ENCODE measurements around the gene OR11H7.
"Not testable (repeated sequence)": the region's sequence is repeated elsewhere in the genome, so short reads cannot be mapped to it uniquely, and the experiment has no call there.

OR11H7 gene

DNA sequence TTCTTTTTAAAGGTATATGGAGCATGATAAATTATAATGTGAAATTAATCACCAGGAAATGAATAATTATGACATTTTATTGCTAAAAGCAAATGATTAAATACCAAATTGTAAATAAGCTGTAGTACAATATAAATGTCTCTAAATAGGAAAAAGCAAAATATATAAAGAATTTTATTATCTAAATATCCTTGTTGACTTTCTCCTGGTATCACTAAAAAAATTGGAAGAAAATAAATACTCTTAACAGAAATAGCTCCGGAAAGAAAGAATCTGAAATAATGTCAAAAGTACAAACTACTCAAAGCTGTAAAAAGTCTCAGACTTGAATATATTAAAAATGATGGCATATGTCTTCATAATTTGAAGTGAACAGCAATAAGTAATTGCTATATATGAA, at the start of gene OR11H7:
Gene OR11H7, plus strand, starts transcription at position 301 of the 400 bp plus-strand sequence.
- DNase-seq, result no peak

DNA sequence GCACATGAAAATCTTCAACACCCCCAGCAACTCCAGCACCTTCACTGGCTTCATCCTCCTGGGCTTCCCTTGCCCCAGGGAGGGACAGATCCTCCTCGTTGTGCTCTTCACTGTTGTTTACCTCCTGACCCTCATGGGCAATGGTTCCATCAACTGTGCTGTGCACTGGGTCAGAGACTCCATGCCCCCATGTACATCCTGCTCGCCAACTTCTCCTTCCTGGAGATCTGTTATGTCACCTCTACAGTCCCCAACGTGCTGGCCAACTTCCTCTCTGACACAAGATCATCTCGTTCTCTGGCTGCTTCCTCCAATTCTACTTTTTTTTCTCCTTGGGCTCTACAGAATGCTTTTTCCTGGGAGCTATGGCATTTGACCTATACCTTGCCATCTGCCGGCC, 49.6 kb upstream of the OR11H7 start:
- no peak for DNase-seq

DNA sequence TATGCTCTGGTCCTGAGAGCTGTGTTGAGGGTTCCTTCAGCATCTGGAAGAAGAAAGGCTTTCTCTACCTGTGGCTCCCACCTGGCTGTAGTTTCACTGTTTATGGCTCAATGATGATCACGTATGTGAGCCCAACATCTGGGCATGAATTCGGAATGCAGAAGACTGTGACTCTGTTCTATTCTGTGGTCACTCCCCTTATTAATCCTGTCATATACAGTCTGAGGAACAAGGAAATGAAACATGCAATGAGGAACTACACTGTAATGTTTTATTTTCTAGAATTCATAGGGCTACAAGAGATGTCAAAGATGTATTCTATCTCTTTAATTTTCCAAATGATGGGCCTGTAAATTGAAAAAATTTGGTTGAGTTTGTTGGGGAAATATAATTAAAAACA, 48.9 kb upstream of the OR11H7 start:
- no peak for DNase-seq

DNA sequence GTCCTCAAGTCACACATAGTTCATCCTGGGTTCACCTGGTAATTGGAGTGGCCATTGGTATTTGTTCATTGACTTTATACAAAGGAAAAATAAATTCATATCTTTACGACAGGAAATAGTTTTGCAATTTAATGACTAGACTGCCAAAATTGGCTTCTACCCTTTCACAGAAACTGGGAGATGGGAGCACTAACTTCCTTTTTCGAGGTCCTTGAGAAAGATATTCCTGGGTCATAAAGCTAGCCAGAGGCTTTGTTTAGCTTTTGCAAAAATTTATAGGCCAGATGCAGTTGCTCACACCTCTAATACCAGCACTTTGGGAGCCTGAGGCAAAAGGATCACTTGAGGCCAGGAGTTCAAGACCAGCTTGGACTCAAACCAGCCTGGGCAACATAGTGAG, 48.3 kb upstream of the OR11H7 start:
- no peak for DNase-seq

DNA sequence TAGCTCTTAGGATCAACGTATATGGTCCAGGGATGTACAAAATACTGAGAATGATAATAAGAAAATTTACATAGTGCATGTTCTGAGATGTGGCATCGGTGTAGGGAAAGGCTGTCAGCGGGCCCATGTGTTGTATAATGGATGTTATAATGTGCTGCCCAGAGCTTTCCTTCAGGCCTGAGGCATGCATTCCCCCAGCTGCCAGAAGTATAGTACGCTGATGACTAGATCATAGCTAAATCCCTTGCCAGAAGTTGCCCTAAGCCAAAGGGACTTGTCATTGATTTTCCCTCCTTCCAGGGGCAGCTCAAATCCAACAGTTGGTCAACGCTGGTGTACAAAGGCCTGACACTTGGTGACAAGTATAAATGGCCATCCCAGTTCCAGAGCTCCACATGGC, 44.6 kb upstream of the OR11H7 start:
- no peak for DNase-seq

DNA sequence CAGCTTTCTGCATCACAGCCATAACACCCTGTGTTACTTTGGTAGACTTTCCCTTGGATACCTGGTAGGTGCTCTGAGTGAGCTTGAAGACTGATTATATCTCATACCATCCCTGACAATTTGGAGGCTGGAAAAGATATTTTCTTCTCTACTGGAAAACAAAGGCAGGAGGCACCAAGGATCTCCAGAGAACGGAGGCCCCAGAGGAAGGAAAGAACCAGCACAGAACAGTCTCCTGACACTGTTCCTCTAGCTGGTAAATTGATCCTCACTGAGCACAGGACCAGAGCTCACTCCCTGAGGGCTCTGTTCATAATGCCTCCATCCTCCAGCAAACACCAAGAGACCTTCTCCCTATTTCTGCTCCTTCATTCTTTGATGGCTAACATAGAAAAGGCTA, 38.2 kb upstream of the OR11H7 start, which contains the start of gene OR11G2:
Gene OR11G2, plus strand, starts transcription at position 301 of the 400 bp plus-strand sequence. CDS start 6,542 bp downstream, outside the sequence.
- no peak for DNase-seq

DNA sequence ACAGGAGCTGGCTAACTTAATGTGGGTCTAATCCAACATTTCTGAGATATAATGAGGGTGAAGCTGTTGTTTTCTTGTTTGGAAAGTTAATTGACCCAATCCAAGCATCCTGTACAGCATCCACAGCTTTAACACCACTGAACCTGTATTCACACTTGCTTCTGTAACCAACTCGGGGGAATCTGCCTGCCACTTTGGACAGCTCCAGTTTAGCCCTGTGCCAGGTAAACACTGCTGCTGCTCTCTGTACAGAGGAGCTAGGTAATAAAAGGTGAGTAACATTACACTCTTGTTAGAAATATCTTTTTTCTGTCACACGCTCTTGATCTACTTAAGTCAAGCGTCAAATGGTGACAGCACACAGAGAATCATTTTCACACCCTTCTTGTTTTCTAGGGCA, 37.4 kb upstream of the OR11H7 start:
- DNase-seq, result no peak

DNA sequence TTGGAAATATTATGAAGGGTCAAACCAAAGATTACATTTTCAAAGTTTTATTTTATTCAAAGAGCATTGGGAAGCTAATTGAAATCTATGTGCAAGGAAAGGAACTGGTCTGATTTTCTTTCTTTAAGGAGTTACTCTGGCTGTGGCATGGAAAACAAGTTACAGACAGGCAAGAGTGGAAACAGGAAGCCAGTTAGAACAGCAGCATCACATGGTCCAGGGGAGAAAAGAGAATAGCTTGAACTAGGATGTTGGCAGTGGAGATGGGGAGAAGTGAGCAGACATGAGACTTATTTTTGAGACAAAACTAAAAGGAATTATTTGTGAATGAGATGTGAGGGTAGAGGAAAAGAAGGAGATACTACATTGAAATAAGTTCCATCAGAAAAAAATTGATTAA, 34.7 kb upstream of the OR11H7 start:
- no peak for DNase-seq

DNA sequence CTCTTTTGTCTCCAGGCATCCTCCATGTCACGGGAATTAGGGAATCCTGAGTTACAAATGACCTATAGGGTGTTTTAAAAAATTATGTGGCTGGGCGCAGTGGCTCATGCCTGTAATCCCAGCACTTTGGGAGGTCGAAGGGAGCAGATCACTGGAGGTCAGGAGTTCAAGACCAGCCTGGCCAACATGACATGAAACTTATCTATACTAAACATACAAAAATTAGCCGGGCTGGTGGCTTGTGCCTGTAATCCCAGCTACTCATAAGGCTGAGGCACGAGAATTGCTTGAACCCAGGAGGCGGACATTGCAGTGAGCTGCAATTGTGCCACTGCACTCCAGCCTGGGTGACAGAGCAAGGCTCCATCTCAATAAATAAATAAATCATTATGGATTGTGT, 33.6 kb upstream of the OR11H7 start:
- DNase-seq, result not testable (repeated sequence)

DNA sequence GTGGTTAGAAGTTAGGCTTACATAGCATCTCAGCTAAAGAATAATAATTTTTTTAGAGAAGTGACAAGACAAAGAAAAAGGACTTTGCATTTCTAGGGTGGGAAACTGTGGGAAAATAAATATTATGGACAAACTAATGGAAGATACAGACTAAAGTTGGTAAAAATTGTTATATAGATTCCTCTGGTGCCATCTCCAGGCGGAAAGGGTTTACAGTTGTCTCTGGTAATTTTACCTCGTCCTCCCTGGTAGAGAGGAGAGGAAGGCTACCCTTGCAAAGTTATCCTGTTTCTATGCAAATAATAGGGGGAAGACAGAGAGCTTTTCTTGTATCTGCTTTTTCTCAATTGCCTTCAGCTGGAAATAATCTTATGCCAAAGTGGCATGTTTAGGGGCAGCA, 32.9 kb upstream of the OR11H7 start:
- no peak for DNase-seq

DNA sequence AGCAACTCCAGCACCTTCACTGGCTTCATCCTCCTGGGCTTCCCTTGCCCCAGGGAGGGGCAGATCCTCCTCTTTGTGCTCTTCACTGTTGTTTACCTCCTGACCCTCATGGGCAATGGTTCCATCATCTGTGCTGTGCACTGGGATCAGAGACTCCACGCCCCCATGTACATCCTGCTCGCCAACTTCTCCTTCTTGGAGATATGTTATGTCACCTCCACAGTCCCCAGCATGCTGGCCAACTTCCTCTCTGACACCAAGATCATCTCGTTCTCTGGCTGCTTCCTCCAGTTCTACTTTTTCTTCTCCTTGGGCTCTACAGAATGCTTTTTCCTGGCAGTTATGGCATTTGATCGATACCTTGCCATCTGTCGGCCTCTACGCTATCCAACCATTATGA, 31.3 kb upstream of the OR11H7 start:
- DNase-seq, result no peak

DNA sequence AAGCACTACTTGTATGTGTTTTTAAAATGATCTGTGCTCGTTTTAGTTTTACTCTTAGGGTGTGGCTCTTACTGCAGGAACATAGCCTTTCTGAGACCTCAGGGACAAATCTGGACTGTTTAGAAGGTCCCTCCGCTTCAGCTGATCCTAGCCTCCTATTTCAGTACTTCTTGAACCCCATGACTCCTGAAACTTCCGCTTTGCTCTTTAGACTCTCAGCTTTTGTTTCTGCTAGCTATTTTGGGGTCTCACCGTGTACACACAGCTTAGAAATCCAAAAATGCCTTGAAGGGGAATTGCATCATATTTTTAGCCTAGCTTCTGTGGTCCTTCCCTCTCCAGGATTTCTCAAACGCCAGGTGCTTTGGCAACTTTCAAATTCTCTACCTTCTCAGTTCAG, 29.8 kb upstream of the OR11H7 start:
- no peak for DNase-seq

DNA sequence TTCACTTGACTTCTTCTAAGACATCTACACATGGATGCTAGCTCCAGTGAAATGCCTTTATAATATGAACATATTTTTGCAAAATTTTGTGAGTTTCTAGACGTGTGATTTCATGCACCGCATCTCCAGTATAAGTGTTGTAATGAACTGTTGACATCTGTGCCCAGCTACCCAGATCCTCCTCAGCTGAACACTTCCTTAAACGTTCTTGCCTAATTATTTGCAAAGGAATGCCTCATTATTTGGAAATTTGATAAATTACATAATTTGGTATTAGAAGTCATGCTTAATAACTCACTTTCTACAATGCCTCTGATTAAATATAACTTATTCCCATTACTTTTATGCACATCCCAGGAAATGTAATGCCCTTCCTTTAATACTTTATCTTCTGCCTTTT, 24.1 kb upstream of the OR11H7 start:
- DNase-seq, result no peak

DNA sequence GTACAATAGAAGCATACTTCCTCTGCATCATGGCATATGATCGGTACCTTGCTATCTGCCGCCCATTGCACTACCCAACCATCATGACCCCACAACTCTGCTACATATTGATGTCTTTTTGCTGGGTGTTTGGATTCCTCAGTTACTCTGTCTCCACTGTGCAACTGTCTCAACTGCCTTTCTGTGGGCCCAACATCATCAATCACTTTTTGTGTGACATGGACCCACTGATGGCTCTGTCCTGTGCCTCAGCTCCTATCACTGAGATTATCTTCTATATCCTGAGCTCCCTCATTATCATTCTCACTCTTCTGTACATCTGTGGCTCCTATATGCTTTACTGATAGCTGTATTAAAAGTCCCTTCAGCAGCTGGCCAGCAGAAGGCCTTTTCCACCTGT, 19.2 kb upstream of the OR11H7 start:
- no peak for DNase-seq

DNA sequence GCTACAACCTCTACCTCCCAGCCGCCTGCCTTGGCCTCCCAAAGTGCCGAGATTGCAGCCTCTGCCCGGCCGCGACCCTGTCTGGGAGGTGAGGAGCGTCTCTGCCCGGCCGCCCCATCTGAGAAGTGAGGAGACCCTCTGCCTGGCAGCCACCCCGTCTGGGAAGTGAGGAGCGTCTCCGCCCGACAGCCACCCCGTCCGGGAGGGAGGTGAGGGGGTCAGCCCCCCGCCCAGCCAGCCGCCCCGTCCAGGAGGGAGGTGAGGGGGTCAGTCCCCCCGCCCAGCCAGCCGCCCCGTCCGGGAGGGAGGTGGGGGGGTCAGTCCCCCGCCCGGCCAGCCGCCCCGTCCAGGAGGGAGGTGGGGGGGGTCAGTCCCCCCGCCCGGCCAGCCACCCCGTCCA, 16.4 kb upstream of the OR11H7 start:
- not testable (repeated sequence) for DNase-seq

DNA sequence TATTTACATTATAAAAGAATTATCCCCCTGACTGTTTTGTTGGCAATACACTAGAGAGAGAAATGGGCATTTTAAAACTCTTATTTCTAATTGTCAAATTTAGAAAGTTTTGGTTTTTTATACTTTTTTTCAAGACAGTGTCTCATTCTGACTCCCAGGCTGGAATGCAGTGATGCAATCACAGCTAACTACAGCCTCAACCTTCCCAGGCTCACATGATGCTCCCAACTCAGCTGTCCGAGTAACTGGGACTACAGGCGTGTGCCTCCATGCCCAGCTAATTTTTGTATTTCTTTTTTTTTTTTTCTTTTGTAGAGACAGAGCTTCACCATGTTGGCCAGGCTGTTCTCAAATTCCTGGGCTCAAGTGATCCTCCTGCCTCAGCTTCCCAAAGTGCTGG, 13.6 kb upstream of the OR11H7 start:
- DNase-seq, result no peak

DNA sequence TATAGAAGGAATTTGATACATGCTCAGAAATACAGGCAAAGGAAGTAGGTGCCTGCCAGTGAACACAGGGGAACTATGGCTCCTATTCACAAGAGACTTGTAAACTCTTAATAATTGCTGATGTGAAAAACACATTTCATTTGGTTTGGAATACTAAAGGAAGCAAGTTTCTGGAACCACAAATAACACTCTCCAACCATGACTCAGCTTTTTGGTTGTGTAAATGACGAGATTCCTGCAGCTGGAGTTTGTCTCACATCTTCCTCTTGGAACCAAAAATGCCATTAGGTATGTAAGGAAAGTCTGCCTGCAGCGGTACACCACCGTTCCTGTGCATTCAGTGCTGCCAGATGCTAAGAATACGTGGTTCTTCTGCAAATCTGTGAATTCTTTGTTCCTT, 9.7 kb upstream of the OR11H7 start:
- no peak for DNase-seq

DNA sequence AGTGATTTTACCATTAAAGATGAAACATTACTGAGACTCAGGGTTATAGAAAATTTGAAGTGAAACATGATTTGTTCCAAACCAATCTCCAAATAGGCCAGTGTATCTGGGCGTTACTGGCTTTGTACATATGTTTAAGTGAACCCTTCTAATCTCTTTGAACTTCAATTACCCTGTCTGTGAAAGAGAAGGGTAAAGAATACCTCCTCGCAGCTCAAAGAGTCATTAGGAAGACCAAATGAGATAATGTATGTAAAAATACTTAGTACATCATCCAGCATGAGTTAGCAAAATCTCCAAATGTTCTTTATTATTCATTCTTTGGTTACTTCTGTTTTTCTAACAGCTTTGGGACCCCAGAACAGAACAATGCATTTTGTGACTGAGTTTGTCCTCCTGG, 5.4 kb upstream of the OR11H7 start, which contains the start of gene OR11H6:
Gene OR11H6, plus strand, starts transcription at position 301 of the 400 bp plus-strand sequence. Its CDS starts 0 bp downstream, at position 301.
- DNase-seq, result no peak

DNA sequence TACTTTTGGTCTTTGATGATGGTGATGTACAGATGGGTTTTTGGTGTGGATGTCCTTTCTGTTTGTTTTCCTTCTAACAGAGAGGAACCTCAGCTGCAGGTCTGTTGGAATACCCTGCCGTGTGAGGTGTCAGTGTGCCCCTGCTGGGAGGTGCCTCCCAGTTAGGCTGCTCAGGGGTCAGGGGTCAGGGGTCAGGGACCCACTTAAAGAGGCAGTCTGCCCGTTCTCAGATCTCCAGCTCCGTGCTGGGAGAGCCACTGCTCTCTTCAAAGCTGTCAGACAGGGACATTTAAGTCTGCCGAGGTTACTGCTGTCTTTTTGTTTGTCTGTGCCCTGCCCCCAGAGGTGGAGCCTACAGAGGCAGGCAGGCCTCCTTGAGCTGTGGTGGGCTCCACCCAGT, 6.6 kb downstream of the OR11H7 start:
- not testable (repeated sequence) for DNase-seq

DNA sequence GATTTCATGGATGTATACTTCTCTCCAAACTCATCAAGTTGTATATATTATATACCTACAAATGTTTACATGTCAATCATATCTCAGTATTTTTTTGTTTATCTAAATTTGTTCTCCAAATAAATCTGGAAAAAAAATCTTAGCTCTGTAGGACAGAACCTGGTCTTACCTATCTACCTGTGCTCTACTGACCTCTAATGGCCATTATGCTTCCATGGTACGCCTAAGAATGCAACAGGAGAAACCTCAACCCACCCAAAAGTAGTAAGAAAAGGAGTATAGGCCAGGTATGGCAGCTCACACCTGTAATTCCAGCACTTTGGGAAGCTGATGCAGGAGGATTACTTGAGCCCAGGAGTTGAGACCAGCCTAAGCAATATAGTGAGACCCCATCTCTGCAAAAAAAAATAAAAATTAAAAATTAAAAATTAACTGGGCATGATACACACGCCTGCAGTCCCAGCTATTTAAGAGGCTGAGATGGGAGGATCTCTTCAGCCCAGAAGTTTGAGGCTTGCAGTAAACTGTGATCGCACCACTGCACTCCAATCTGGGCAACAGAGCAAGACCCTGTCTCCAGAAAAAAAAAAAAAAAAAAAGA, 19.0 kb downstream of the OR11H7 start:
- DNase-seq, result no peak

DNA sequence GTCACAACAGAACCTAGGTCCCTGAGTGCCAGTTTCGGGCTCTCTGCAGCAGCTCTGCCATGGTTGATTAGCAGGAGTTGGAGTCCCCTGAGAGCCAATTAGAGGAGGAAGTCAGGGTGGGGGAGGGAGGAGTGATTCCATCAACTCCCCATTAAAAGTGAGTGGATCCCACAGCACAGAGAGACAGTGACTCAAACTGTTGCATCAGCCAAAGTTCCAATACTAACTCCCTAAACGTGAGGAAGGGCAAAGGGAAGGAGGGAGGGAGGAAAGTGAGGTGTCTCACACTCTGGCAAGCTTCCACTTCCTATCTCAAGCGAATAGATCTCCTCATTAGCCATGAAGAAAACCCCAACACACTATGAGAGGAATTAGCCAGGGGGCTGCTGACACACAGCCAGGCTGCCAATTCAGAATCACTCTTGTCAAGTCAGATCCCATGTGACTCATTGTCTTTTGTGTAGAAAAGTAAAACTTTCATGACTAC, 33.9 kb downstream of the OR11H7 start:
- no peak for DNase-seq

DNA sequence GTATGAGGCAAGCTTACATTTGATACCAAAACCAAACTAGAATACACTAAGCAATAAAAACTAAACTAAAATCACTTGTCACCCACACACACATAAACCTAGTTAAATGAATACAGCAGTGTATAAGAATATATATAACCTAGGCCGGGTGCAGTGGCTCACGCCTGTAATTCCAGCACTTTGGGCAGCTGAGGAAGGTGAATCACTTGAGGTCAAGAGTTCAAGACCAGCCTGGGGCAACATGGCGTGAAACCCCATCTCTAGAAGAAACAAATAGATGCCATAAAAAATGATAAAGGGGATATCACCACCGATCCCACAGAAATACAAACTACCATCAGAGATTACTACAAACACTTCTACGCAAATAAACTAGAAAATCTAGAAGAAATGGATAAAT, 35.6 kb downstream of the OR11H7 start:
- not testable (repeated sequence) for DNase-seq

DNA sequence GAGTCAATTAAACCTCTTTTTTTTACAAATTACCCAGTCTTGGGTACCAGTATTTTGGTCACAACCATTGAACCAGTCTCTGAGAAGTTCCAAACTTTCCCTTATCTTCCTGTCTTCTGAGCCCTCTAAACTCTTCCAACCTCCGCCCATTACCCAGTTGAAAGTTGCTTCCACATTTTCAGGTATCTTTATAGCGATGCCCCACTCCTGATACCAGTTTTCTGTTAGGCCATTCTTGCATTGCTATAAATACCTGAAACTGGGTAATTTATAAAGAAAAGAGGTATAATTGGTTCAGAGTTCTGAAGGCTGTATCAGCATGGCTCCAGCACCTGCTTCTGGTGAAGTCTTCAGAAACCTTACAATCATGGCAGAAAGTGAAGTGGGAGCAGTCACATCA, 45.3 kb downstream of the OR11H7 start:
- DNase-seq, result no peak

DNA sequence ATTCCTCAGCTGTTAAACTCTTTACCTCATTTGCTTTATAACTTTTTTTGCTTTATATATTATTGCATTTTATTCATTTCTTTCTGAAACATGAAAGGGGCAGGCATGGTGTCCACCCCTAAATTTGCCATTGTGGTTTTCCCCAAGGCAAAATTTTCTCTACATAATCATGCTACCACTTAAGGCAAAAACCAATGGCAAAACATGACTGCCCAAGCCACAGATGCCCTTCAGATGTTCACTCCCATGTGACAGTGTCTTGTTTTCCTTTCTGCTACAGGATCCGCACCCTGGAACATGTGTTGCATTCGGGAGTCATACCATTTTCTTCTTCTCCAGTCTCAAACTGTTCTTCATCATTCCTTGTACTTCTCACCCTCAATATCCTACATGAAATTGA, 48.6 kb downstream of the OR11H7 start:
- no peak for DNase-seq

DNA sequence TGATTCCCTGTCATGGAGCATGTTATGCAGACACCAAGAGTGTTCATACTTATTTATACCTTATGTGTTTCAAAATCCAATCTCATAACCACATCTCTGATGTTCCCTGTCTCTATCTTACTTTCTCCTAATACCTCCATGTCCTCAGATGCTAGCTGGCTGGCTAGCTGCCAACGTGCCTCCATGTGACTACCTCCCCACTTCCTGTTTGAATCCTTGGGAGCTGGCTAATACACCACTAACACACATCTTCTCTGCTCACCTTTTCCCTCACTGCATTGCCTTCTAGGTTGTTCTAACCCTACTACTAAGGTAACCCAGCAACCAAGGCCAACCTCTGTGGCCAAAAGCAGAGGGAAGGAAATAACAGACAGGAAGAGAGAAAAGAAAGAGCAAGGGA, 49.6 kb downstream of the OR11H7 start:
- no peak for DNase-seq
